HG02798 (cell line): ENCODE measurements around the gene TRIM45.

Experiments
- ATAC-seq: cut with Tn5 transposase; IDR thresholded peaks from one replicate; pipeline ENCODE4 v1.9.1; 2021; ENCODE audit warnings: mild to moderate bottlenecking; ENCODE audit not compliant: unreplicated experiment, poor library complexity

The TRIM45 gene

DNA sequence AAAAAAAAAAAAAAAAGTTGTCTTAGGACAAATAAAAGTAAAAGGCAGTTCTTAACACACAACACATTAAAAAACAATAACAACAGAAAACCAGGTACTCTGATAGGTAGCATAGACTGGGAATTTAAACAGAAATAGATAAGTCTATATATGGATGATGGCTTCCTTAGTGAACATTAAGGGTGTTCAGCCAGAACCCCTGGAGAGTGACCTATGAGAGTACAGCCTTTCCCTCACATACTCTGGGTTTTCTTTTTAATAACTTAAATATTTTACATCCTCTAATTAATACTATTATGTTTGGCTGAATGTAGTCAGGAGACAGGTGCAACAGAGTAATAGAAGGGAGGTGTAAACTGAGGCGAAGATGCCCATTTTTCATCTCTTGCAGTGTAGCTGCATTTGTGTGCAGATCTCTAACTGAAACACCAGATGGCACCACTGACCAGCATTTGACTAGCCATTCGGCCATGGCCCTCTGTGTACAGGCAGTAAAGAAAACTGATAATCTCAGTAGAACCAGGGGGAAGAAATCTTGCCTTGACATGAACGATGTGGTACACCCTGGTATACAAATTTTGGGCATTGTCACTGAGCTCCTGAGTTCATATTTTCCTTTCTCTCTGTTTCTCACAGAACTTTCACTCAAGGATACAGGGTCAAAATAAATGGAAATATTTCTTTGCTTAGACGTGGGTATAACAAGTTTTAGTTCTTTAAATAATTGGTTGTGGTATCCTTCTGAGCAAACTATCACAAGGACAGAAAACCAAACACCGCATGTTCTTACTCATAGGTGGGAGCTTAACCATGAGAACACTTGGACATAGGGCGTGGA, 53.8 kb downstream of the TRIM45 start:
- peak; percentile 74 for ATAC-seq

- ATAC-seq, result no peak
Observed at GRCh38 chr1:117066367-117066766, 55.2 kb downstream of the TRIM45 start.

- ATAC-seq, result peak; percentile 27
Observed at GRCh38 chr1:117061986-117062415, 59.5 kb downstream of the TRIM45 start.
